Esophagus squamous epithelium (tissue), 4 donors: ENCODE results near the gene GFRA1.

Experiments used
- CTCF ChIP-seq, 6 experiments: fragments of 450-650 bp in 4 of 6; fragments of 200-600 bp in 2 of 6; sonication (generic) in 2 of 6; IDR thresholded peaks; one replicate each; pipeline ENCODE4 v1.5.1; 2016 to 2019; ENCODE audit warnings: antibody characterized with exemption in 6 of 6, mild to moderate bottlenecking in 4 of 6, moderate library complexity in 4 of 6
- POLR2A ChIP-seq, 4 donors: fragments of 450-650 bp; IDR thresholded peaks; one replicate each; pipeline ENCODE4 v1.6.1; 2017; ENCODE audit warnings: antibody characterized with exemption in 4 of 4, mild to moderate bottlenecking in 4 of 4, moderate library complexity in 3 of 4

- TF ChIP-seq CTCF (IDR thresholded peaks at IDR 0.05) (no peak), POLR2A (IDR thresholded peaks at IDR 0.05) (no peak)
These were observed 261.1 kb downstream of the GFRA1 start for GRCh38 chr10:116011929-116012328.
